ENCODE data around the gene INO80D.

- TF ChIP-seq POLR2A (IDR thresholded peaks at IDR 0.05) (no peak), CTCF (IDR thresholded peaks at IDR 0.05) (no peak)
These were observed 131.3 kb downstream of the INO80D start for GRCh38 chr2:205954707-205955106.

All from uterus (tissue), 2 donors.